Psoas muscle (tissue), 8 donors: Measurements from ENCODE around the gene USP21. TPM values are rescaled to one million over a fixed set of nuclear protein-coding genes. Genes with fewer than 3 reads are reported as not detected.
A peak's percentile ranks its signal among the peaks of the same experiment; 100 is the strongest.

Experiments
- ATAC-seq, 4 donors: fragments of 200-7000 bp; cut with Tn5 transposase; one replicate each; pipeline ENCODE4 v1.9.1; 2020; ENCODE audit warnings: moderate library complexity in 3 of 4, mild to moderate bottlenecking in 2 of 4
- DNase-seq, 2 donors: peaks; one replicate each; pipeline ENCODE4 v3.0.0-alpha.2; 2020
- H3K27ac ChIP-seq: fragments of 200-600 bp; one replicate; pipeline ENCODE4 v1.8.0; 2022
- H3K27me3 ChIP-seq, 3 donors: fragments of 200-600 bp in 1 of 3; one replicate each; pipeline versions ENCODE4 v1.6.1 to v1.8.0; 2013 to 2022; ENCODE audit warnings: low read length in 2 of 3, mild to moderate bottlenecking in 2 of 3, moderate library complexity in 1 of 3; ENCODE audit not compliant: insufficient read depth in 3 of 3
- H3K36me3 ChIP-seq, 2 donors: fragments of 200-600 bp in 1 of 2; one replicate each; pipeline versions ENCODE4 v1.6.1 to v1.8.0; 2013 to 2022; ENCODE audit warnings: low read depth in 1 of 2, mild to moderate bottlenecking in 1 of 2, moderate library complexity in 1 of 2; ENCODE audit not compliant: insufficient read depth in 1 of 2
- H3K4me1 ChIP-seq: fragments of 200-600 bp; one replicate; pipeline ENCODE4 v1.8.0; 2022
- H3K4me3 ChIP-seq: fragments of 200-600 bp; one replicate; pipeline ENCODE4 v1.8.0; 2022; ENCODE audit warnings: mild to moderate bottlenecking
- H3K9me3 ChIP-seq: fragments of 200-600 bp; one replicate; pipeline ENCODE4 v1.8.0; 2022
- WGBS, 3 donors: extraction: QIAGEN DNeasy Blood & Tissue Kit; methylation state at CpG; one replicate each; pipeline versions ENCODE4 v1.1.6 to v1.1.7; 2013; 5-methylcytosine and 5-hydroxymethylcytosine counted together
- intact Hi-C, 2 donors: fragments of 100-400 bp; cut with DNase I; formaldehyde crosslinking; loops; one replicate each; pipeline versions ENCODE4 v1.11.0 to v1.14.2; 2022
- polyA plus RNA-seq, 3 donors: library from polyadenylated mRNA; stranded (reverse); fragments of 200-250 nt; gene quantifications; one replicate each; pipeline ENCODE4 v1.2.3, GENCODE V29; 2013
- total RNA-seq, 4 donors: library from RNA; stranded (reverse); fragmentation: NEBNext Ultra II Directional in 2 of 4; extraction: Animal tissue kit (Norgen Biotek cat#: 25700) in 2 of 4; gene quantifications; one replicate each; pipeline versions ENCODE4 v1.2.1 to v1.2.4, GENCODE V29; 2021 to 2023
- TF ChIP-seq, protein P1 (sequence below): fragments of 200-600 bp; IDR thresholded peaks from one replicate; pipeline ENCODE4 v1.8.0; 2022; ENCODE audit warnings: antibody characterized with exemption
- donor health status: healthy with polysubstance abuse.
- donor health status: DM: no; HTN: no; CAD: no; lungs with moderate emphysema.
- donor health status: Bipolar disorder and iron deficiency.
- donor health status: healthy.
- donor health status: DM: yes; HTN: yes; CAD: no.
- donor health status: DM: no; HTN: no; CAD: no.
- donor health status: DM: no; HTN: no; CAD: no.
- donor health status: DM: yes; HTN: yes; CAD: no.

The USP21 gene
- total and polyA plus RNA-seq, 7 donors = 13.4 to 47.3 (median 22.9) TPM

- TF ChIP-seq, protein P1, sequence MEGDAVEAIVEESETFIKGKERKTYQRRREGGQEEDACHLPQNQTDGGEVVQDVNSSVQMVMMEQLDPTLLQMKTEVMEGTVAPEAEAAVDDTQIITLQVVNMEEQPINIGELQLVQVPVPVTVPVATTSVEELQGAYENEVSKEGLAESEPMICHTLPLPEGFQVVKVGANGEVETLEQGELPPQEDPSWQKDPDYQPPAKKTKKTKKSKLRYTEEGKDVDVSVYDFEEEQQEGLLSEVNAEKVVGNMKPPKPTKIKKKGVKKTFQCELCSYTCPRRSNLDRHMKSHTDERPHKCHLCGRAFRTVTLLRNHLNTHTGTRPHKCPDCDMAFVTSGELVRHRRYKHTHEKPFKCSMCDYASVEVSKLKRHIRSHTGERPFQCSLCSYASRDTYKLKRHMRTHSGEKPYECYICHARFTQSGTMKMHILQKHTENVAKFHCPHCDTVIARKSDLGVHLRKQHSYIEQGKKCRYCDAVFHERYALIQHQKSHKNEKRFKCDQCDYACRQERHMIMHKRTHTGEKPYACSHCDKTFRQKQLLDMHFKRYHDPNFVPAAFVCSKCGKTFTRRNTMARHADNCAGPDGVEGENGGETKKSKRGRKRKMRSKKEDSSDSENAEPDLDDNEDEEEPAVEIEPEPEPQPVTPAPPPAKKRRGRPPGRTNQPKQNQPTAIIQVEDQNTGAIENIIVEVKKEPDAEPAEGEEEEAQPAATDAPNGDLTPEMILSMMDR = no peak
- 8 to 9% (median 8%) methylated on average over 20 of the region's 20 CpGs for WGBS, 3 donors
- ATAC-seq (peak in 3 of 4 donors; percentile 7 to 21 (median 10)), DNase-seq (peak; percentile 59 to 76)
- Histone ChIP-seq H3K4me3 (peak overlapping the region; percentile 64), H3K27ac (peak overlapping the region; percentile 78), H3K36me3 (peaks cover 0 to 2% of the 10 kb centered on the region in 2 donors), H3K9me3 (no peaks in the 10 kb centered on the region), H3K4me1 (peaks cover 22% of the 10 kb centered on the region), H3K27me3 (no peaks in the 10 kb centered on the region)
- intact Hi-C loops = no loop called here
Observed at GRCh38 chr1:161198194-161198896, 39.0 kb downstream of the USP21 start.

DNA sequence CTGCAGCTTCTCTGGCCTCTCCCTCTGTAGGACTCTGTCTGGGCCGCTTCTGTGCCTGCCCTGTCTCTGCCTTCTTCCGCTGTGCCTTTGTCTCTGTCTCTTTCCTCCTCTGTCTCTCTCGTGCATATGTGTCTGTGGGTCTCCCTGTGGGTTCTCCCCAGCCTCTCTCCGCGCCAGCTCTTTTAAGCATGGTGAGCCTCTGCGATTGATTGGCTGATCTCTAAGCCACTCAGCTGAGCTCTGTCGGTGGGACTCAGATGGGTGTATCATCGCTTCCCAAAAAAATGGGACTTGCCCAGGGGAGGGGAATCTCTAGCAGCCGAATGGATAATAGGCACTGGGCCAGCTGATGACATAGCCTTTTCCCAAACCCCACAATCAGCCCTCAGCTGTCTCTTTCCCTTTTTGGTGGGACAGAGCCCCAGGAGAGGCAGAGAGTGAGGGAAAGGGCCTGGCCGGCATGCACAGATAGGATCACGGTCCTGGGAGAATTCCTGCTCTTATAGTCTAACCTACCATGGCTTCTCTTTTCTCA, 39.7 kb downstream of the USP21 start, which contains the start of gene ADAMTS4:
ADAMTS4 (minus strand) TSS at position 158 of the 535 bp plus-strand sequence. CDS start 427 bp downstream, outside the sequence.
- WGBS, 3 donors = 36 to 41% (median 38%) methylated on average over 11 of the region's 11 CpGs
- Histone ChIP-seq H3K4me1 (peaks cover 26% of the 10 kb centered on the region), H3K27me3 (no peaks in the 10 kb centered on the region), H3K27ac (peak within 1 kb of the TSS; percentile 96), H3K4me3 (peak within 1 kb of the TSS; percentile 64), H3K36me3 (peaks cover 0 to 8% of the 10 kb centered on the region in 2 donors), H3K9me3 (no peaks in the 10 kb centered on the region)
- peak; percentile 58 to 71 for DNase-seq
- intact Hi-C loops = no loop called here
- no peak for ATAC-seq
- TF ChIP-seq, protein P1 = no peak

- DNase-seq (no peak), ATAC-seq (no peak)
- H3K4me1 ChIP-seq = peaks cover 30% of the 10 kb centered on the region
- WGBS, 3 donors = 47 to 56% (median 51%) methylated on average over 4 to 5 of the region's 5 CpGs
- H3K9me3 ChIP-seq = no peaks in the 10 kb centered on the region
- intact Hi-C loops = no loop called here
- no peaks in the 10 kb centered on the region for H3K27me3 ChIP-seq
- H3K36me3 ChIP-seq = peaks cover 0 to 14% of the 10 kb centered on the region in 2 donors
- peak overlapping the region; percentile 96 for H3K27ac ChIP-seq
- TF ChIP-seq, protein P1 = no peak
- no peak overlapping the region for H3K4me3 ChIP-seq
Observed at GRCh38 chr1:161199506-161200139, 40.3 kb downstream of the USP21 start.

DNA sequence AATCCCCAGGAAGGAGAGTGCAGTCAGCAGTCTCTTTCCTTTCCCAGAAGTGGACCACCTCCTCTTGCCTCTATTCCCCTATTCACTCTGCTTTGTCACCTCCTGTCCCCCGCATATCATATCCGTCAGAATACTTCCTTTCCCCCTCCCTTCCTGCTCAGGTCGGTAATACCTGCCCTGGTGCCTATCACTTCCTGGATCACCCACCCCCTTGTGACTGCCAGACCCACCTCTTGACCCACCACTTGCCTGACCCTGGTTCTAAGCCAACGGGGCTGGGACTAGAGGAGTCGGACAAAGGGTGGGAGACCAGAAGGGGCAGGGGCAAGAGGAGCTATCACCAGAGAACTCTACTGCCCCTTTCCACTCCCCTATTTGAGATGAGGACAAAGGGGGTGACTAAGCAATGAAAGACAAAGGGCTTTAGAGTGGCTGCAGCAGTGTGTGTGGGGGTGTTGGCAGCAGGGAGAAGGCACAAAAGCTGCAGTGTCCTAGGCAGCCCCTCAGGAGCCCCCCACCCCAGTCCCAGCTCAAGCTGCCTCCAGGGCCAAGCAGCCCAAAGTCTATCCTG, 41.2 kb downstream of the USP21 start:
- Histone ChIP-seq H3K27me3 (no peaks in the 10 kb centered on the region), H3K4me1 (peaks cover 39% of the 10 kb centered on the region), H3K9me3 (no peaks in the 10 kb centered on the region), H3K4me3 (peak overlapping the region; percentile 87), H3K36me3 (peaks cover 0 to 23% of the 10 kb centered on the region in 2 donors), H3K27ac (peak overlapping the region; percentile 96)
- no peak for ATAC-seq
- TF ChIP-seq, protein P1 = no peak
- DNase-seq = no peak
- WGBS, 3 donors = 60 to 67% (median 62%) methylated on average over 5 of the region's 5 CpGs
- intact Hi-C loops = no loop called here
